GM23338 (cell line): Measurements from ENCODE around the gene PTPRN2. TPM values are rescaled to one million over a fixed set of nuclear protein-coding genes. Genes with fewer than 3 reads are reported as not detected.

Experiments used
- ATAC-seq: fragments of 200-7000 bp; cut with Tn5 transposase; 3 replicates; pipeline ENCODE4 v1.9.1; 2020
- DNase-seq: peaks from one replicate; pipeline ENCODE4 v3.0.0-alpha.2; 2015; ENCODE audit warnings: low spot score
- H2AFZ ChIP-seq: fragments of 200-600 bp; sonication (generic); 2 replicates; pipeline ENCODE4 v1.8.0; 2016; ENCODE audit warnings: antibody characterized with exemption, mild to moderate bottlenecking, moderate library complexity
- H3F3A ChIP-seq: fragments of 200-600 bp; sonication (generic); replicated peaks from 2 replicates; pipeline ENCODE4 v1.8.0; 2017; ENCODE audit warnings: antibody characterized with exemption, mixed run types, low read depth
- H3K27ac ChIP-seq: fragments of 200-600 bp; sonication (generic); 2 replicates; pipeline ENCODE4 v1.6.1; 2016; ENCODE audit warnings: low read depth
- H3K27me3 ChIP-seq: fragments of 200-600 bp; sonication (generic); 2 replicates; pipeline ENCODE4 v1.8.0; 2016; ENCODE audit warnings: mild to moderate bottlenecking, mixed run types, moderate library complexity; ENCODE audit not compliant: insufficient read depth
- H3K36me3 ChIP-seq: fragments of 200-600 bp; sonication (generic); 2 replicates; pipeline ENCODE4 v1.8.0; 2016; ENCODE audit warnings: mild to moderate bottlenecking; ENCODE audit not compliant: insufficient read depth
- H3K4me1 ChIP-seq: fragments of 200-600 bp; sonication (generic); 2 replicates; pipeline ENCODE4 v1.8.0; 2016; ENCODE audit warnings: mild to moderate bottlenecking, moderate library complexity; ENCODE audit not compliant: insufficient read depth
- H3K4me2 ChIP-seq: fragments of 200-600 bp; sonication (generic); 2 replicates; pipeline ENCODE4 v1.7.1; 2017; ENCODE audit warnings: mixed run types
- H3K4me3 ChIP-seq: fragments of 200-600 bp; sonication (generic); 2 replicates; pipeline ENCODE4 v1.6.1; 2016; ENCODE audit warnings: mixed run types
- H3K79me2 ChIP-seq: fragments of 200-600 bp; sonication (generic); replicated peaks from 2 replicates; pipeline ENCODE4 v1.8.0; 2017; ENCODE audit warnings: mild to moderate bottlenecking; ENCODE audit not compliant: insufficient read depth
- H3K9me2 ChIP-seq: fragments of 200-600 bp; sonication (generic); 2 replicates; pipeline ENCODE4 v1.8.0; 2017; ENCODE audit not compliant: insufficient read depth
- H4K20me1 ChIP-seq: fragments of 200-600 bp; sonication (generic); replicated peaks from 2 replicates; pipeline ENCODE4 v1.8.0; 2017; ENCODE audit warnings: mild to moderate bottlenecking; ENCODE audit not compliant: insufficient read depth
- H3K27ac Mint-ChIP-seq: 2 replicates; pipeline ENCODE4 v1.8.0; 2020; ENCODE audit warnings: inconsistent platforms, mild to moderate bottlenecking, moderate library complexity, mixed read lengths
- H3K27me3 Mint-ChIP-seq: 3 replicates; pipeline ENCODE4 v1.8.0; 2022; ENCODE audit warnings: low read depth, mild to moderate bottlenecking, moderate library complexity, mixed read lengths, inconsistent platforms; ENCODE audit not compliant: insufficient read depth, poor library complexity
- H3K36me3 Mint-ChIP-seq: 3 replicates; pipeline ENCODE4 v1.8.0; 2021; ENCODE audit warnings: low read depth, mild to moderate bottlenecking, inconsistent platforms, moderate library complexity, mixed read lengths
- H3K4me1 Mint-ChIP-seq: 3 replicates; pipeline ENCODE4 v1.8.0; 2020; ENCODE audit warnings: mild to moderate bottlenecking, inconsistent platforms, mixed read lengths
- H3K4me3 Mint-ChIP-seq: 3 replicates; pipeline ENCODE4 v1.8.0; 2021; ENCODE audit warnings: moderate library complexity, mild to moderate bottlenecking, inconsistent platforms, mixed read lengths
- H3K9me3 Mint-ChIP-seq: 3 replicates; pipeline ENCODE4 v1.8.0; 2020; ENCODE audit warnings: moderate library complexity, mild to moderate bottlenecking, inconsistent platforms, mixed read lengths
- CTCF ChIP-seq, 2 experiments: fragments of 200-600 bp in 1 of 2; sonication (generic) in 1 of 2; conservative IDR thresholded peaks; 2 replicates each; pipeline versions ENCODE4 v1.5.1 to v1.6.1; 2016 to 2017; ENCODE audit warnings: antibody characterized with exemption in 2 of 2, low read depth in 2 of 2, mild to moderate bottlenecking in 2 of 2, moderate library complexity in 1 of 2
- ETS1 ChIP-seq: IDR thresholded peaks from 2 replicates; pipeline ENCODE4 v1.6.1; 2016; ENCODE audit warnings: antibody characterized with exemption
- EZH2 ChIP-seq: fragments of 200-600 bp; sonication (generic); IDR thresholded peaks from one replicate; pipeline ENCODE4 v1.8.0; 2017; ENCODE audit warnings: antibody characterized with exemption, mild to moderate bottlenecking, low read depth; ENCODE audit not compliant: unreplicated experiment
- EZH2phosphoT487 ChIP-seq: fragments of 200-600 bp; sonication (generic); IDR thresholded peaks from one replicate; pipeline ENCODE4 v1.8.1; 2018; ENCODE audit warnings: antibody characterized with exemption; ENCODE audit not compliant: unreplicated experiment
- JUNB ChIP-seq: IDR thresholded peaks from one replicate; pipeline ENCODE4 v1.6.1; 2016; ENCODE audit warnings: antibody characterized with exemption; ENCODE audit not compliant: unreplicated experiment
- NANOG ChIP-seq: IDR thresholded peaks from 2 replicates; pipeline ENCODE4 v1.6.1; 2016; ENCODE audit warnings: antibody characterized with exemption, borderline replicate concordance
- POLR2AphosphoS5 ChIP-seq: IDR thresholded peaks from 2 replicates; pipeline ENCODE4 v1.6.1; 2016; ENCODE audit warnings: antibody characterized with exemption, low read depth
- ZNF114 ChIP-seq: fragments of 250-450 bp; sonication (Bioruptor Pico); IDR thresholded peaks from 2 replicates; pipeline ENCODE4 v1.5.0; 2020; ENCODE audit warnings: mild to moderate bottlenecking, moderate library complexity
- ZNF331 ChIP-seq: fragments of 250-450 bp; sonication (Bioruptor Pico); IDR thresholded peaks from 2 replicates; pipeline ENCODE4 v1.5.0; 2020; ENCODE audit warnings: low read depth, mild to moderate bottlenecking, moderate library complexity
- polyA plus RNA-seq: library from polyadenylated mRNA; unstranded; fragments of >200 nt; fragmentation: Nextera tagmentation; extraction: Ambion mirVana; gene quantifications from 2 replicates; pipeline ENCODE4 v1.2.1, GENCODE V29; 2016
- total RNA-seq: library from RNA; depleted of rRNA; stranded (reverse); fragments of >200 nt; shearing (Covaris generic); gene quantifications from 2 replicates; pipeline ENCODE4 v1.2.3, GENCODE V29; 2014
- TF ChIP-seq, protein P1 (sequence below): IDR thresholded peaks from one replicate; pipeline ENCODE4 v1.6.1; 2018; ENCODE audit warnings: antibody characterized with exemption; ENCODE audit not compliant: unreplicated experiment

The PTPRN2 gene
- total and polyA plus RNA-seq, 2 experiments from 2014 or later = 0.87 to 4.0 TPM

DNA sequence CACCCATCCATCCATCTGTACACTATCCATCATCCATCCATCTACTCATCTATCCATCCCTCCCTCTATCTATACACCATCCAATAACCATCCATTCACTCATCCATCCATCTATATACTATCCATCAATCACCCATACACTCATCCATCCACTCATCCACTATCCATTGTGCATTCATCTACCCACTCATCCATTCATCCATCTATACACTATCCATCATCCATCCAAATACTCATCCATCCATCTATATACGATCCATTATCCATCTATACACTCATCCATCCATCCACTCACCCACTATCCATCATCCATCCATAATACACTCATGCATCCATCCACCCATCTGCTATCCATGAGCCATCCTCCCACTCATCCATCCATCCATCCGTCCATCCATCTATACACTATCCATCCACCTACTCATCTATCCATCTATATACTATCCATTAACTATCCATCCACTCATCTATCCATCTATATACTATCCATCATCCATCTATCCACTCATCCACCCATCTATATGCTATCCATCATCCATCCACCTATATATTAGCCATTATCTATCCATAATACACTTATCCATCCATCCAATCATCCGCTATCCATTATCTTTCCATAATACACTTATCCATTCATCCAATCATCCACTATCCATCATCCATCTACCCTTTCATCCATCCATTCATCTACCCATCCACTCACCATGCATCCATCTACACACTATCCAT is 765.5 kb downstream of the PTPRN2 start:
- no peak for ATAC-seq
- Mint-ChIP-seq H3K9me3 (peaks cover 54% of the 10 kb centered on the region), H3K27me3 (peaks cover 7% of the 10 kb centered on the region), H3K27ac (no peak overlapping the region), H3K36me3 (peaks cover 15% of the 10 kb centered on the region), H3K4me3 (no peak overlapping the region), H3K4me1 (no peaks in the 10 kb centered on the region)
- Histone ChIP-seq H4K20me1 (no peaks in the 10 kb centered on the region), H3K27ac (no peak overlapping the region), H3K4me1 (no peaks in the 10 kb centered on the region), H3K36me3 (no peaks in the 10 kb centered on the region), H3K9me2 (no peaks in the 10 kb centered on the region), H2AFZ (no peak overlapping the region), H3K27me3 (no peaks in the 10 kb centered on the region), H3K4me2 (no peak overlapping the region), H3K79me2 (no peaks in the 10 kb centered on the region), H3K4me3 (no peak overlapping the region), H3F3A (no peaks in the 10 kb centered on the region)
- DNase-seq = no peak
- no peak for TF ChIP-seq EZH2
- no peak for TF ChIP-seq ETS1
- TF ChIP-seq JUNB = no peak
- TF ChIP-seq, protein P1, sequence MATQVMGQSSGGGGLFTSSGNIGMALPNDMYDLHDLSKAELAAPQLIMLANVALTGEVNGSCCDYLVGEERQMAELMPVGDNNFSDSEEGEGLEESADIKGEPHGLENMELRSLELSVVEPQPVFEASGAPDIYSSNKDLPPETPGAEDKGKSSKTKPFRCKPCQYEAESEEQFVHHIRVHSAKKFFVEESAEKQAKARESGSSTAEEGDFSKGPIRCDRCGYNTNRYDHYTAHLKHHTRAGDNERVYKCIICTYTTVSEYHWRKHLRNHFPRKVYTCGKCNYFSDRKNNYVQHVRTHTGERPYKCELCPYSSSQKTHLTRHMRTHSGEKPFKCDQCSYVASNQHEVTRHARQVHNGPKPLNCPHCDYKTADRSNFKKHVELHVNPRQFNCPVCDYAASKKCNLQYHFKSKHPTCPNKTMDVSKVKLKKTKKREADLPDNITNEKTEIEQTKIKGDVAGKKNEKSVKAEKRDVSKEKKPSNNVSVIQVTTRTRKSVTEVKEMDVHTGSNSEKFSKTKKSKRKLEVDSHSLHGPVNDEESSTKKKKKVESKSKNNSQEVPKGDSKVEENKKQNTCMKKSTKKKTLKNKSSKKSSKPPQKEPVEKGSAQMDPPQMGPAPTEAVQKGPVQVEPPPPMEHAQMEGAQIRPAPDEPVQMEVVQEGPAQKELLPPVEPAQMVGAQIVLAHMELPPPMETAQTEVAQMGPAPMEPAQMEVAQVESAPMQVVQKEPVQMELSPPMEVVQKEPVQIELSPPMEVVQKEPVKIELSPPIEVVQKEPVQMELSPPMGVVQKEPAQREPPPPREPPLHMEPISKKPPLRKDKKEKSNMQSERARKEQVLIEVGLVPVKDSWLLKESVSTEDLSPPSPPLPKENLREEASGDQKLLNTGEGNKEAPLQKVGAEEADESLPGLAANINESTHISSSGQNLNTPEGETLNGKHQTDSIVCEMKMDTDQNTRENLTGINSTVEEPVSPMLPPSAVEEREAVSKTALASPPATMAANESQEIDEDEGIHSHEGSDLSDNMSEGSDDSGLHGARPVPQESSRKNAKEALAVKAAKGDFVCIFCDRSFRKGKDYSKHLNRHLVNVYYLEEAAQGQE = no peak
- no peak for TF ChIP-seq POLR2AphosphoS5
- TF ChIP-seq CTCF (conservative IDR thresholded peaks at IDR 0.05; ENCODE audit: low read depth in 2 of 2) = no peak

GRCh38 chr7:157820796-157821195 is 766.8 kb downstream of the PTPRN2 start:
- Histone ChIP-seq H3K27ac (no peak overlapping the region), H3K4me3 (no peak overlapping the region), H2AFZ (no peak overlapping the region), H3K36me3 (no peaks in the 10 kb centered on the region), H4K20me1 (no peaks in the 10 kb centered on the region), H3K4me2 (no peak overlapping the region), H3K79me2 (no peaks in the 10 kb centered on the region), H3K9me2 (no peaks in the 10 kb centered on the region), H3K27me3 (no peaks in the 10 kb centered on the region), H3K4me1 (no peaks in the 10 kb centered on the region), H3F3A (no peaks in the 10 kb centered on the region)
- no peak overlapping the region for H3K4me3 Mint-ChIP-seq
- no peak for DNase-seq
- H3K27me3 Mint-ChIP-seq = peaks cover 7% of the 10 kb centered on the region
- no peak for ATAC-seq
- H3K4me1 Mint-ChIP-seq = no peaks in the 10 kb centered on the region
- no peak overlapping the region for H3K27ac Mint-ChIP-seq
- H3K36me3 Mint-ChIP-seq = peaks cover 15% of the 10 kb centered on the region
- peaks cover 58% of the 10 kb centered on the region for H3K9me3 Mint-ChIP-seq
- TF ChIP-seq ZNF114 (CRISPR knock-in tag) (no peak), ZNF331 (no peak), POLR2AphosphoS5 (no peak), JUNB (no peak), EZH2phosphoT487 (no peak), NANOG (no peak), CTCF (conservative IDR thresholded peaks at IDR 0.05; ENCODE audit: low read depth in 2 of 2) (no peak), EZH2 (no peak)
- TF ChIP-seq, protein P1 = no peak
